GM12891 (cell line): ENCODE data around the gene PGLYRP4.

Source experiments
- PAX5 ChIP-seq: IDR thresholded peaks from 2 replicates; pipeline ENCODE4 v1.6.1; 2011; ENCODE audit warnings: low read length, moderate library complexity, mild to moderate bottlenecking; ENCODE audit not compliant: insufficient read depth, severe bottlenecking
- POLR2A ChIP-seq: IDR thresholded peaks from 2 replicates; pipeline ENCODE4 v1.6.1; 2011; ENCODE audit warnings: low read depth, low read length, control low read depth
- POLR2AphosphoS5 ChIP-seq: IDR thresholded peaks from 2 replicates; pipeline ENCODE4 v1.6.1; 2011; ENCODE audit warnings: low read depth, low read length, control low read depth
- POU2F2 ChIP-seq: IDR thresholded peaks from 2 replicates; pipeline ENCODE4 v1.6.1; 2011; ENCODE audit warnings: low read depth, mild to moderate bottlenecking, control low read depth, low read length, moderate library complexity
- SPI1 ChIP-seq: IDR thresholded peaks from 2 replicates; pipeline ENCODE4 v1.6.1; 2011; ENCODE audit warnings: low read depth, low read length, control low read depth
- TAF1 ChIP-seq: IDR thresholded peaks from 2 replicates; pipeline ENCODE4 v1.6.1; 2011; ENCODE audit warnings: low read depth, low read length, control low read depth

- no peak for TF ChIP-seq POLR2A
- no peak for TF ChIP-seq POLR2AphosphoS5
- TF ChIP-seq POU2F2: no peak
- TF ChIP-seq TAF1: no peak
- no peak for TF ChIP-seq SPI1
- TF ChIP-seq PAX5: no peak
These were observed 48.6 kb upstream of the PGLYRP4 start for GRCh38 chr1:153397051-153397923.
